Left colon (tissue), 2 donors: Measurements from ENCODE around the gene KRT81. TPM values are rescaled to one million over a fixed set of nuclear protein-coding genes. Genes with fewer than 3 reads are reported as not detected.
"Not testable (repeated sequence)": the region's sequence is repeated elsewhere in the genome, so short reads cannot be mapped to it uniquely, and the experiment has no call there.

Experiments used
- ATAC-seq: fragments of 200-7000 bp; cut with Tn5 transposase; one replicate; pipeline ENCODE4 v1.9.1; 2020; ENCODE audit warnings: mild to moderate bottlenecking, moderate library complexity
- DNase-seq, 2 donors: peaks; one replicate each; pipeline ENCODE4 v3.0.0-alpha.2; 2020
- intact Hi-C, 2 donors: fragments of 100-400 bp; cut with DNase I in 1 of 2; cut with micrococcal nuclease in 1 of 2; formaldehyde crosslinking; loops; one replicate each; pipeline versions ENCODE4 v1.11.2 to v1.14.0; 2022; cut with DNase I, micrococcal nuclease
- total RNA-seq, 2 donors: library from RNA; stranded (reverse); fragmentation: NEBNext Ultra II Directional; extraction: Animal tissue kit (Norgen Biotek cat#: 25700); gene quantifications; one replicate each; pipeline ENCODE4 v1.2.1, GENCODE V29; 2021
- donor health status: DM: no; HTN: no; CAD: no.
- donor health status: DM: yes; HTN: yes; CAD: no.

The KRT81 gene
- total RNA-seq, 2 donors from 2014 or later, result not detected

- intact Hi-C loops, result no loop called here
- ATAC-seq (no peak), DNase-seq (no peak)
Observed at GRCh38 chr12:52259657-52260243, 31.6 kb downstream of the KRT81 start.

GRCh38 chr12:52258335-52258901, 32.9 kb downstream of the KRT81 start:
- ATAC-seq (peak; percentile 60), DNase-seq (peak in 1 of 2 donors; percentile 33)
- intact Hi-C loops, result no loop called here

- DNase-seq, intact Hi-C loops: not testable (repeated sequence)
Observed at GRCh38 chr12:52257922-52258321, 33.4 kb downstream of the KRT81 start.

GRCh38 chr12:52257074-52257551, 34.2 kb downstream of the KRT81 start:
- DNase-seq (no peak), ATAC-seq (no peak)
- intact Hi-C loops, result no loop called here

More at GRCh38 chr12:52257922-52258321, 33.4 kb downstream of the KRT81 start:
- ATAC-seq, result not testable (repeated sequence)

GRCh38 chr12:52256584-52256935, 34.8 kb downstream of the KRT81 start:
- intact Hi-C loops, result no loop called here
- ATAC-seq (no peak), DNase-seq (no peak)

GRCh38 chr12:52255926-52256583, 35.3 kb downstream of the KRT81 start:
- intact Hi-C loops, result no loop called here
- no peak for ATAC-seq
- no peak for DNase-seq

GRCh38 chr12:52254965-52255751, 36.2 kb downstream of the KRT81 start:
- DNase-seq (no peak), ATAC-seq (no peak)
- intact Hi-C loops, result no loop called here

GRCh38 chr12:52254180-52254964, 37.0 kb downstream of the KRT81 start:
- intact Hi-C loops, result no loop called here
- DNase-seq (no peak), ATAC-seq (no peak)

- intact Hi-C loops, result no loop called here
- ATAC-seq (no peak), DNase-seq (no peak)
Observed at GRCh38 chr12:52253391-52254179, 37.7 kb downstream of the KRT81 start.

GRCh38 chr12:52252728-52253343, 38.5 kb downstream of the KRT81 start:
- no peak for DNase-seq
- intact Hi-C loops, result no loop called here
- no peak for ATAC-seq

- ATAC-seq, DNase-seq, intact Hi-C loops: not testable (repeated sequence)
Observed at GRCh38 chr12:52252175-52252615, 39.1 kb downstream of the KRT81 start.

GRCh38 chr12:52251367-52252051, 39.8 kb downstream of the KRT81 start:
- no peak for DNase-seq
- ATAC-seq, result no peak
- intact Hi-C loops, result no loop called here

GRCh38 chr12:52250048-52250990, 41.0 kb downstream of the KRT81 start:
- DNase-seq (no peak), ATAC-seq (no peak)
- intact Hi-C loops, result no loop called here

GRCh38 chr12:52249511-52250047, 41.8 kb downstream of the KRT81 start:
- intact Hi-C loops, result no loop called here
- ATAC-seq (no peak), DNase-seq (no peak)

- intact Hi-C loops, result no loop called here
- no peak for DNase-seq
- ATAC-seq, result no peak
Observed at GRCh38 chr12:52248541-52249461, 42.5 kb downstream of the KRT81 start.
